H7 (cell line): ENCODE results near the gene POU2AF3. TPM values are rescaled to one million over a fixed set of nuclear protein-coding genes. Genes with fewer than 3 reads are reported as not detected.
"Not testable (repeated sequence)": the region's sequence is repeated elsewhere in the genome, so short reads cannot be mapped to it uniquely, and the experiment has no call there.

Experiments used
- DNase-seq: peaks from one replicate; pipeline ENCODE4 v3.0.0; 2012
- H3K27me3 ChIP-seq: 2 replicates; pipeline ENCODE4 v1.6.0; 2011; ENCODE audit warnings: mild to moderate bottlenecking, low read length; ENCODE audit not compliant: control insufficient read depth, insufficient read depth
- H3K36me3 ChIP-seq: replicated peaks from 2 replicates; pipeline ENCODE4 v1.5.1; 2011; ENCODE audit warnings: low read length; ENCODE audit not compliant: control insufficient read depth, insufficient read depth
- H3K4me3 ChIP-seq: 2 replicates; pipeline ENCODE4 v1.5.1; 2011; ENCODE audit warnings: low read depth, mild to moderate bottlenecking, control low read depth, low read length, moderate library complexity; ENCODE audit not compliant: insufficient read depth
- total RNA-seq: library from RNA; depleted of rRNA; stranded (reverse); fragments of >200 nt; shearing (Covaris generic); gene quantifications from 2 replicates; pipeline ENCODE4 v1.2.3, GENCODE V29; 2014

Gene POU2AF3
- total RNA-seq, 1 experiment from 2014 or later, result 0.87 TPM

DNA sequence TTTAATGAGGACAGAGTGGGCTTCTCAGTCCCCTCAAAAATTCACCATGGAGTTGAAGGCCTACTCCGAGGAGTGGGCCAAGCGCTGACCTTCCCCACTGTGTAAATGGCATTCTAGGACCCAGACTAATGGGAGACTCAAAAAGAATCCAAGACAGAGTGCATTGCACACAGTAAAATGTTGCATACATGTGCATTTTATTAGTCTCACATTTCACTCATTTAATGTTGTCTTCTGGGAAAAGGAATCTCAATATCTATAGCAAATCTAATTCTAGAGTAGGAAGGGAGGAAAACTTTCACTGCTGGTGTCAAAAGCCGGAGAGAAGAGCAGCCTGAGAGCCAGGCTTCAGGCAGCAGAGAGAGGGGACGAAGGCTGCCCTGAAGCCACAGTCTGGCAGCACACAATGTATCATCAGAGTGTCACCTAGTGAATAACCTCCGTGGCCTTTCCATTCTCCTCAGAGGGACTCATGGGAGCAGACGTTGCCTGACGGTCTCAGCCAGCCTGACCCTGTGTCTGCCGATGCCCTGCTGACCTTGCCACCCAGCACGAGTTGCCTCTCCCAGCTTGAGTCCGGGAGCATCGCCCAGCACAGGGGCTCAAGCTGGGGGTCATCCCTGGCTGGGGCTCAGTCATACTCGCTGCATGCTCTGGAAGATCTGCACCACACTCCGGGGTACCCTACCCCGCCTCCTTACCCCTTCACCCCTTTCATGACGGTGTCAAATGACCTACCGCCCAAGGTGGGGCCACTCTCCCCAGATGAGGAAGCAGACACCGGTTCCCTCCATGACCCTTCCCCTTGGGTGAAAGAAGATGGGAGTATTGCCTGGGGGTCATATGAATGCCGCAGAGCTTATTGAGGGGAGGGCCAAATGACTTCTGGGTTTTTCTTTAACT, 12.9 kb upstream of the POU2AF3 start:
- H3K4me3 ChIP-seq, result no peak overlapping the region
- no peak for DNase-seq
- no peaks in the 10 kb centered on the region for H3K27me3 ChIP-seq
- H3K36me3 ChIP-seq, result no peaks in the 10 kb centered on the region

DNA sequence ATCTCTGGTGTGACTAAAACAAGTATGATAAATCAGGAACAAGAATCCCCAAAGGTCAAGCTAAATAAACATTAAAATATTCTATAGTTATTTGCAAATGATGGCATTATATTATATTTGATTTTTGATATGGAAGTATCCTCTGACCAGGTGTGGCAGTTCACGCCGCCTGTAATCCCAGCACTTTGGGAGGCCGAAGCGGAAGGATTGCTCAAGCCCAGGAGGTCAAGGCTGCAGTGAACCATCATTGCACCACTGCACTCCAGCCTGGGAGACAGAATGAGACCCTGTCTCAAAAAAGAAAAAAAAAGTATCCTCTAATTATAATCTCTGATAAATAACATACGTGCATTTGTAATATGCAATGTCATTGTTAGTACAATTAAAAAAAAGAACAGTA, 6.6 kb upstream of the POU2AF3 start:
- H3K36me3 ChIP-seq, result no peaks in the 10 kb centered on the region
- DNase-seq, result no peak
- no peak overlapping the region for H3K4me3 ChIP-seq
- H3K27me3 ChIP-seq, result no peaks in the 10 kb centered on the region

DNA sequence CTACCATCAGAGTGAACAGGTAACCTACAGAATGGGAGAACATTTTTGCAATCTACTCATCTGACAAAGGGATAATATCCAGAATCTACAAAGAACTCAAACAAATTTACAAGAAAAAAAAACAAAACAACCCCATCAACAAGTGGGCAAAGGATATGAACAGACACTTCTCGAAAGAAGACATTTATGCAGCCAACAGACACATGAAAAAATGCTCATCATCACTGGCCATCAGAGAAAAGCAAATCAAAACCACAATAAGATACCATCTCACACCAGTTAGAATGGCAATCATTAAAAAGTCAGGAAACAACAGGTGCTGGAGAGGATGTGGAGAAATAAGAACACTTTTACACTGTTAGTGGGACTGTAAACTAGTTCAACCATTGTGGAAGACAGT, 5.9 kb upstream of the POU2AF3 start:
- DNase-seq, H3K36me3 ChIP-seq, H3K27me3 ChIP-seq, H3K4me3 ChIP-seq: not testable (repeated sequence)

DNA sequence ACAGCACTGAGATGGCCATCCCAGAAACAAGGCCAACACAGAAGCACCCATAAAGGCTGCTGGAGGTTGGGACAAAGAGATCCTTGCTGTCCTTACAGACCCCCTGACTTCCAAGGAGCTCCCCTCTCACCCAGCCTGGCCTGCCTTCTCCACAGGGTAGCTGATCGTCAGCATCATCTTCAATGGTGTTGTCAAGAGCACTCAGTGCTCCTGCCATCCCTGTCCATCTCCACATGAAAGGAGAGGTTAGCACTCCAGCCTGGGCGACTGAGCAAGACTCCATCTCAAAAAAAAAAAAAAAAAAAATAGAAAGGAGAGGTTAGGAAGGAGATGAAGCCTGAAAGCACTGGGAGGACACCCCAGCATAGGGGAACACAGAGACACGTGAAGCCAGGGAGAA, 2.1 kb upstream of the POU2AF3 start:
- Histone ChIP-seq H3K27me3 (peaks cover 29% of the 10 kb centered on the region), H3K4me3 (no peak overlapping the region), H3K36me3 (no peaks in the 10 kb centered on the region)
- no peak for DNase-seq

DNA sequence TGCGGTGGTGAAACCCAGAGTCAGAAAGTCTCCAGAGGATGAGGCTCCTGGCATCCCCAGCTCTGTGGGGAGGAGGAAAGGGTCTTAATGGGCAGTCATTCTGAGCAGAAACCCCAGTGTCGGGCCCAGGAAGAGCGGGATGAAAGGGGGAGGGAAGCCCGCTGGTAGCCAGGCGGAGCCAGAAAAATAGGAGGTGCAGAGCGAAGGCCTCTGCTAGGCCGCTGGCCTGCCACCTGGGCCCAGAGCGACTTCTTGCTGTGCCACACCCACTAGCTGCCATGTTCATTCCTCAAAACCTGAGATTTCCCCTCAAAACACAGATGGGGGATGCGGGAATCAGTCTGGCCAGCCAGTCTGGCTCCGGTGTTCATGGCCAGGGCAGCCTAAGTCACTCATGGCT, 650 bp upstream of the POU2AF3 start:
- peak; percentile 57 for DNase-seq
- H3K4me3 ChIP-seq, result no peak overlapping the region
- H3K36me3 ChIP-seq, result no peaks in the 10 kb centered on the region; the same call in 1 of the 2 replicates
- H3K27me3 ChIP-seq, result peaks cover 29% of the 10 kb centered on the region

DNA sequence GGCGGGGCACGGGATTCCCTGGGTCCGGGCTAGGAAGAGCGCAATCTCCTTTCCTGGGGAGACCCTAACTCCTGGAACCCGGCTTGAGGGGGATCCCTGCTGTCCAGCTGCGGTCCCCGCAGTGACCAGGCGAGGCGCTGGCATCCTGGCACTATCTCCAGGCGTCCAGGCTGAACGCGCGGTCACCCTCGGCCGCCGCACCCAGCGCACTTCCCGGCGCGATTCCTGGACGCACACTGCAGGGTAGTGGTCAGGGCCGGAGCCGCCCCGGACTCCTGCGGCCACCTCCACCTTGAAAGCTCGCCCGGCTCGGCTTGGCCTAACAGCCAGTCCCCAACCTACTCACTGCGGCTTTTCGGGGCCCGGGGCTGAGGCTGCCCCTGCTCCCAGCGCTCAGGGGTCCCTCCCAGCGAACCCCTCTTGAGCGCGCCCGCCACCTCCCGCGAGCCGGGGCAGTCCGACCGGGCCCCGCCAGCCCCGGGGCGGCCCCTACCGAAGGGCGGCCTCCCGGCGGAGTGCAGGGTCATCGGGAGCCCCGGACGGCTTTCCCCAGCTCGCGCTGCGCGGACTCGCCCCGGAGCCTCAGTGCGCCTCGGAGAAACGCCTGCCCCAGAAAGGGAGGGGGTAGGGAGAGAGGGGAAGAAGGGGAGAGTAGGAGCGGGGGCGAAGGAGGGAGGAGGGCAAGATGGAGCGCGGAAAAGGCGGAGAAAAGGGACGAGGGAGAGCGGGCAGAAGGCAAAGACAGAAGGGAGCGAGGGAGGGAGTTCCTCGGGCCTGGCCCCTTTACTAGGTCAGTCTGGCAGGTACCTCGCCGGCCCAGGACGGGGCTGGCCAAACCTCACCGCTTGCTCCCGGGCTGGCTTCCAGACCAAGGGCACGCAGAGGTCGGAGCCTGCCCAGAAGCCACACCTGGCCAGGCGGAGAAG, 1.0 kb downstream of the POU2AF3 start:
- peak; percentile 86 for DNase-seq
- no peaks in the 10 kb centered on the region; the same call in 1 of the 2 replicates for H3K36me3 ChIP-seq
- peak overlapping the region; percentile 72 for H3K4me3 ChIP-seq
- H3K27me3 ChIP-seq, result peaks cover 29% of the 10 kb centered on the region

DNA sequence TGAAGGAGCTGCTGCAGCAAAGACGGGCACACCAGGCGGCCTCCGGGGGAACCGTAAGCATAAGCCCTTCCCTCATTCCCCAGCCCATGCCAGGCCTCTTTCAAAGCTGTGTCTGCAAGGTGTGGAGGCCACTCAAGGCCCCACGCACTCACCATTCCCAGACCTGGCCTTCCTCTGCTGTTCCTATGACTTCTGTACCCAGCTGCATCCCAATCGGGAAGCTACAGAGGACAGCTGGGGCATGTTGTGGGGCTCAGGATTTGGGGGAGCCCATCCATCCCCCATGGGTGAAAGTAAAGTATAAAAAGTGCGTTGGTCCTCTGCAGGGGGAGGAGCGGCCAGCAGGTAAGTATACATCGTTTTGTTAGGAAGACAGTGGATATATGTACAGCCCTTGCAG, 2.2 kb downstream of the POU2AF3 start:
- peaks cover 29% of the 10 kb centered on the region for H3K27me3 ChIP-seq
- no peaks in the 10 kb centered on the region; the same call in 1 of the 2 replicates for H3K36me3 ChIP-seq
- no peak for DNase-seq
- H3K4me3 ChIP-seq, result no peak overlapping the region

DNA sequence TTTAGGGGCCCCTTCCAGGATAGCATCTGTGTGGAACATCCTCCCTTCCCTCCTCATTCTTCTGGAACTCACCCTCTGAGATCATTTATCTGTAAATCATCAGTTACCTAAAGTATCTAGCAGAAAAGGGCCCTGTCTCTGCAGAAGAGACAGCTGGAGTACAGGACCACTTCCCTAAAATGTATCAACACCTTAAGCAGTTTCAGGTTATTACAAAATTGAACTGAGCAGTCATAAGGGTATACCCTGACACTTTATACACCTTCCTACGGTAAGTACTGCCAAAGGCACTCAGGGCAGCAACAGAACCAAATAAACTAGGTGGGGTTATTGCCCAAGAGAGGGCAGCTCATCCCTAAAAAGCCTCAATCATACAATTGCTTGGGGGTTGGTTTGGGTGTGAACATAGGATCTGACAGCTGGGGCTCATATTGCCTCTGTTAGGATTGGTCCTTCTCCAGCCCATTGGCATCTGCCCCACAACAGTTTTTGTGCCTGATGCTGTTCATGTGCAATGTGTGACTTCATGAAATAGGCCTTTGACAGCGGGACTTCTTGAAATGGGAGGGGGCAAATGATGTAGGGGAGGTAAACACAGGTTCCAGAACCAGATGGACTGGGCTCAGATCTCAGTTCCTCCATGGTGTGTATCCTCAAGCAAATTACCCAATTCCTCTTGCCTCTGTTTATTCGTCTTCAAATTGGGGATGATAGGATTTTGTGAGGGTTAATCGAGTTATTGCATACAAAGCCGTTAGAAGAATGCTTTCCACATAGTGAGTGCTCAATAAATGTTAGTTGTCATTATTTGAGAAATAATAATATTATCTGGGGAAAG, 2.9 kb downstream of the POU2AF3 start:
- DNase-seq, result no peak
- Histone ChIP-seq H3K27me3 (peaks cover 29% of the 10 kb centered on the region), H3K36me3 (no peaks in the 10 kb centered on the region; the same call in 1 of the 2 replicates), H3K4me3 (no peak overlapping the region)

DNA sequence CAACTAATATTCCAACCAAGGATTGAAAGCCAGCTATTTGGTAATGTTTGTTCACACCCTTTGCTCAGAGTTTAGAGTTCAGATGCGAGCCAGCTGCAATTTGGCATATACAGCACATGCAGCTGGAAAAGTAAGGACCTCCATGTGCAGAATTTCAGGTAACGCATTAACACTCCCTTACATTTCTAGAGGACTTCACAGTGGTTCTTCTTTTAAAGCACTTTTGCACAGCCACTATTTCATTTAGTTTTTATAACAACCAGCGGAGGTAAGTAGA, 3.4 kb downstream of the POU2AF3 start:
- Histone ChIP-seq H3K4me3 (no peak overlapping the region), H3K36me3 (no peaks in the 10 kb centered on the region; the same call in 1 of the 2 replicates), H3K27me3 (peaks cover 29% of the 10 kb centered on the region)
- no peak for DNase-seq

DNA sequence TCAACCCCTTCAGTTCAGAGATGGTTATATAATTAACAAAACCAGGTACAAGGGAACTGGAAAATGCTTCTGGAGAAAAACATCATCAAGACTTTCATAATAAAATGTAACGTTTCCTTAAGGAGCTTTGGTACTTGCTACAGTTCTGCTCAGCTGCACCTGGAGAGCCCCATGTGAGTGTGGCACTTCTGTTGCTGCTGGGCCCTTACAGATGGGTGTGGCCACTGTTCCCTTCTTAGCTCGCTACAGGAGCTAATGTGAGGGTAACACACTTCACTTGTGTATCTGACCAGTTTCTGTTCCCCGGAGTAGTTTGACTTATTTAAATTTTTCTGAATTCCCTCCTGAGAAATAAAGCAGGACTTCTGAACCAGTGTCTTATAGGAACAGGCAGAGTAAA, 4.0 kb downstream of the POU2AF3 start:
- Histone ChIP-seq H3K36me3 (no peaks in the 10 kb centered on the region; the same call in 1 of the 2 replicates), H3K27me3 (peaks cover 29% of the 10 kb centered on the region), H3K4me3 (no peak overlapping the region)
- DNase-seq, result no peak

DNA sequence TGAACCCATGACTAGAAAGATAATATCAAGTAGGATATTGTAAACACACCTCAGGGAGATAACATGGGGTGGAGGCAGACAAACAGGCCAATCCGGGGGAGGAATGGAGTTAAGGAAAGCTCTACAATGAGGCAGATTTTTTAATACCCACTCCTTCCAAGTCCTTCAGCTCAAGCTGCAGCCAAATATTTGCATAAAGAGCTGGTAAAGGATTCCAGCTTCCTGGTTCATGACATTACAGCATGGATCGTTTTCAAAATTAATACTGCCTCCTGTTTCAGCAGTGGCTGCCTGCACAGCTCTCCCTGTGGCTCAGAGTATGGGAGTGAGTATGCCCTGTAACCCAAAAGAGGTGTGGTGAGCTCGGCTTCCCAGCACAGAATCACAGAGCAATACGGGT, 5.1 kb downstream of the POU2AF3 start:
- no peak for DNase-seq
- Histone ChIP-seq H3K4me3 (no peak overlapping the region), H3K36me3 (no peaks in the 10 kb centered on the region; the same call in 1 of the 2 replicates), H3K27me3 (peaks cover 21% of the 10 kb centered on the region)

DNA sequence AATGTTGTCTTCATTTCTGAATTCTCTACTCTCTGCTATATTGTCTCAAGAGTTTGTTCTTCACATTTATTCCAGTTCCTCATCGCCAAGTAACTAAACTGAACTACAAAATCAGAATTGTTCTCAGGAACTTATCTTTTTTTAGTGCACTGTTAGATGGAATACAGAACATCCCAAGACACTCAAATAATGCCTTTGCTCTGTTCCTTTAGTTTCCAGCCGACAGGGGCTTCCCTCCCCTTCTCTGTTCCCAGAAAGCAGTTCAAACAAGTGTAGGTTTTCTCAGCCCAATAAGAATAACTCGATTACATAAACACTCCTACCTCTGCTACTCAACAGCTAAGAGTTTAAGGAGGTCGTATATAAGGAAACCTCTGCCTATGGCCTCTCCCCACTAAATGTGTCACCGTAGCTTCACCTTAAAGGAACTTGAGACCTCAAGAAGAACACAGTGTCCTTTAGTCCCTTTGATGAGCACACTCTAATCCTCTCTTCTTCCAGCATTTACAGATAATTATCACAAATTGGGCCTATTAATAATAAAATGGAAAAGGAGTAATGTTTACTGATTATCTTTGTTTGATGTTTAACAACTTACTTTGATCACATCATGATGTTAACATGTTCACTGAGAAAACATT, 6.9 kb downstream of the POU2AF3 start:
- H3K4me3 ChIP-seq, result no peak overlapping the region
- no peaks in the 10 kb centered on the region; the same call in 1 of the 2 replicates for H3K36me3 ChIP-seq
- peaks cover 3% of the 10 kb centered on the region; the same call in 1 of the 2 replicates for H3K27me3 ChIP-seq
- no peak for DNase-seq

DNA sequence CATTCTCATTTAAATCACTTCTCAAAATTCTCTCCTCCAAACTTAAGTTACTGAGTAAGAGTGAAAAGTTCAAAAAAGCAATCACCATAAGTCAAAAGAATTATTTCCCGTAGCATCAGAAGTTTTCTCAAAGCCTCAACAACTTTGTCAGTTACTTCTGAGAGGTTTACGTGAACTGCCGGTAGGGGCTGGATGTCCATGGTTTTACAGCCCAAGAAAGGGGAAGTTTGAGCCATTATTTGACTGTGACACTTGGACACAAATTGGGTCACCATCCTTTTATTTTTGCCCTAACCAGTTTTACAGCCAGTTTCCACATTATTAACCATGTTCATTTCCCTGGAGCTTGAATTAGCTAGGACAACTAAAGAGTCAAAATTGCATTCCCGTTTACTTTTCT, 7.5 kb downstream of the POU2AF3 start:
- Histone ChIP-seq H3K27me3 (no peaks in the 10 kb centered on the region; the same call in 1 of the 2 replicates), H3K36me3 (no peaks in the 10 kb centered on the region; the same call in 1 of the 2 replicates), H3K4me3 (no peak overlapping the region)
- DNase-seq, result no peak

DNA sequence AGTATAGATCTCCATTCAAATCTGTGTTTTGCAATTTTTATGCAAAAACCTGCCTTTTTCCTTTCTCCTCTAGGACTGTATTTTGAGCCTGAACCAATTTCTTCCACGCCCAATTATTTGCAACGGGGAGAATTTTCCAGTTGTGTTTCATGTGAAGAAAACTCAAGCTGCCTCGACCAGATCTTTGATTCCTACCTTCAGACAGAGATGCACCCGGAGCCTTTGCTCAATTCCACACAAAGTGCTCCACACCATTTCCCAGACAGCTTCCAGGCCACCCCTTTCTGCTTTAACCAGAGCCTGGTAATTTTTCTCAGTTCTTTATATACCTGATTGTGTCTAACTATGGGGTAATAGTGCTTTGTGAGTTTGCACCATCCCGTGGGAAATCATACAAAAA, 8.0 kb downstream of the POU2AF3 start:
- no peaks in the 10 kb centered on the region; the same call in 1 of the 2 replicates for H3K36me3 ChIP-seq
- H3K4me3 ChIP-seq, result no peak overlapping the region
- H3K27me3 ChIP-seq, result no peaks in the 10 kb centered on the region
- no peak for DNase-seq
